ENCODE measurements around the gene CFAP299. TPM values are rescaled to one million over a fixed set of nuclear protein-coding genes. Genes with fewer than 3 reads are reported as not detected.

Gene CFAP299
- polyA plus RNA-seq, 2 of the 4 experiments (the other 2 are of a cell fraction) = not detected

GRCh38 chr4:80631861-80632260 is 296.3 kb downstream of the CFAP299 start:
- no peak overlapping the region for H3K4me3 ChIP-seq
- TF ChIP-seq, protein P1, sequence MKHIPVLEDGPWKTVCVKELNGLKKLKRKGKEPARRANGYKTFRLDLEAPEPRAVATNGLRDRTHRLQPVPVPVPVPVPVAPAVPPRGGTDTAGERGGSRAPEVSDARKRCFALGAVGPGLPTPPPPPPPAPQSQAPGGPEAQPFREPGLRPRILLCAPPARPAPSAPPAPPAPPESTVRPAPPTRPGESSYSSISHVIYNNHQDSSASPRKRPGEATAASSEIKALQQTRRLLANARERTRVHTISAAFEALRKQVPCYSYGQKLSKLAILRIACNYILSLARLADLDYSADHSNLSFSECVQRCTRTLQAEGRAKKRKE (CRISPR knock-in tag; IDR thresholded peaks at IDR 0.05; ENCODE audit: low read depth) = no peak
- TF ChIP-seq FOSB (CRISPR knock-in tag; IDR thresholded peaks at IDR 0.05) (no peak), BHLHE40 (IDR thresholded peaks at IDR 0.05; ENCODE audit: low read depth, low read length) (no peak), KDM1A (IDR thresholded peaks at IDR 0.05; ENCODE audit: low read depth) (no peak), RAD21 (conservative IDR thresholded peaks at IDR 0.05 in 1 of 2, IDR thresholded peaks at IDR 0.05 in 1 of 2) (no peak), SREBF2 (IDR thresholded peaks at IDR 0.05) (no peak), USF2 (IDR thresholded peaks at IDR 0.05) (no peak), MAFK (IDR thresholded peaks at IDR 0.05; ENCODE audit: partially characterized antibody) (no peak), NPAS2 (CRISPR knock-in tag; IDR thresholded peaks at IDR 0.05; ENCODE audit: borderline replicate concordance) (no peak), RCOR1 (IDR thresholded peaks at IDR 0.05; ENCODE audit: low read depth, low read length) (no peak), POLR2AphosphoS2 (conservative IDR thresholded peaks at IDR 0.05; ENCODE audit: low read length) (no peak), CEBPB (IDR thresholded peaks at IDR 0.05) (no peak), TFCP2L1 (CRISPR knock-in tag; IDR thresholded peaks at IDR 0.05) (no peak), EHMT2 (IDR thresholded peaks at IDR 0.05; ENCODE audit: low read depth) (no peak), JUNB (IDR thresholded peaks at IDR 0.05) (no peak), GATA3 (IDR thresholded peaks at IDR 0.05; ENCODE audit: borderline replicate concordance) (no peak)
- TF ChIP-seq, protein P2, sequence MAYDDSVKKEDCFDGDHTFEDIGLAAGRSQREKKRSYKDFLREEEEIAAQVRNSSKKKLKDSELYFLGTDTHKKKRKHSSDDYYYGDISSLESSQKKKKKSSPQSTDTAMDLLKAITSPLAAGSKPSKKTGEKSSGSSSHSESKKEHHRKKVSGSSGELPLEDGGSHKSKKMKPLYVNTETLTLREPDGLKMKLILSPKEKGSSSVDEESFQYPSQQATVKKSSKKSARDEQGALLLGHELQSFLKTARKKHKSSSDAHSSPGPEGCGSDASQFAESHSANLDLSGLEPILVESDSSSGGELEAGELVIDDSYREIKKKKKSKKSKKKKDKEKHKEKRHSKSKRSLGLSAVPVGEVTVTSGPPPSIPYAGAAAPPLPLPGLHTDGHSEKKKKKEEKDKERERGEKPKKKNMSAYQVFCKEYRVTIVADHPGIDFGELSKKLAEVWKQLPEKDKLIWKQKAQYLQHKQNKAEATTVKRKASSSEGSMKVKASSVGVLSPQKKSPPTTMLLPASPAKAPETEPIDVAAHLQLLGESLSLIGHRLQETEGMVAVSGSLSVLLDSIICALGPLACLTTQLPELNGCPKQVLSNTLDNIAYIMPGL (CRISPR knock-in tag; IDR thresholded peaks at IDR 0.05; ENCODE audit: borderline replicate concordance) = no peak
- TF ChIP-seq, protein P3, sequence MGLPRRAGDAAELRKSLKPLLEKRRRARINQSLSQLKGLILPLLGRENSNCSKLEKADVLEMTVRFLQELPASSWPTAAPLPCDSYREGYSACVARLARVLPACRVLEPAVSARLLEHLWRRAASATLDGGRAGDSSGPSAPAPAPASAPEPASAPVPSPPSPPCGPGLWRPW (IDR thresholded peaks at IDR 0.05) = no peak
- ChIA-PET CTCF (no interaction called here), POLR2A (no interaction called here)
- no peaks in the 10 kb centered on the region for H3K4me1 ChIP-seq
- FAIRE-seq (no peak), ATAC-seq (no peak), DNase-seq (ENCODE audit: low read depth in 1 of 2, low spot score in 1 of 2) (no peak)
- 0% methylated on average over 1 of the region's 1 CpG for WGBS (ENCODE audit: missing lambda C conversion rate)
- no peak overlapping the region for H3K4me2 ChIP-seq
- H3K27ac ChIP-seq = no peak overlapping the region
- no peaks in the 10 kb centered on the region for H3K9me3 ChIP-seq

DNA sequence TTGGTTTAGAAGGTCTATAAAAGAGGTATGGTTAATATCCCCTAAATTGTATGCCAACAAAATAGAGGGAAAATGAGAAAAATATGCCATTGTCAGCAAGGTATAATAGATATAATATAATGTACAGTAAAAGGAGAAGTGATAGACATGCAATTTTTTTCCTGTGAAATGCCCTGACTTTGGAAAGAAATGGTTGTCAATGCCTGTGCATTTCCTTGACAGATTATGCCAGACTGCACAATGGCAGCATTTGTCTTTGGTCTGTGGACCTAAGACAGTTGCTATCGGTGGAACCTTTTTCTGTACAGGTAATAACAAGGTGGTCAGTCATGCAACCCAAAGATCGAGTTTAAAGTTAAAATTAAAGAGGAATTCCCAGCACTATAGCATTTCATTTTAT is 301.7 kb downstream of the CFAP299 start:
- ATAC-seq (no peak), FAIRE-seq (no peak), DNase-seq (ENCODE audit: low read depth in 1 of 2, low spot score in 1 of 2) (no peak)
- Histone ChIP-seq H3K4me2 (no peak overlapping the region), H3K4me3 (no peak overlapping the region), H3K27ac (no peak overlapping the region), H3K9me3 (no peaks in the 10 kb centered on the region), H3K4me1 (no peaks in the 10 kb centered on the region)
- WGBS (ENCODE audit: missing lambda C conversion rate) = 6% methylated on average over 2 of the region's 2 CpGs
- ChIA-PET CTCF (no interaction called here), POLR2A (no interaction called here)
- TF ChIP-seq USF2 (IDR thresholded peaks at IDR 0.05) = no peak
- no peak for TF ChIP-seq JUN (IDR thresholded peaks at IDR 0.05)
- no peak for TF ChIP-seq KDM5A (IDR thresholded peaks at IDR 0.05)
- TF ChIP-seq, protein P3 (IDR thresholded peaks at IDR 0.05) = no peak
- TF ChIP-seq FOXS1 (CRISPR knock-in tag; IDR thresholded peaks at IDR 0.05) = no peak
- no peak for TF ChIP-seq HOXB5 (CRISPR knock-in tag; IDR thresholded peaks at IDR 0.05)
- no peak for TF ChIP-seq NPAS2 (CRISPR knock-in tag; IDR thresholded peaks at IDR 0.05; ENCODE audit: borderline replicate concordance)
- TF ChIP-seq FOSL2 (IDR thresholded peaks at IDR 0.05) = no peak
- TF ChIP-seq FOSL2 (CRISPR knock-in tag; IDR thresholded peaks at IDR 0.05) = no peak
- TF ChIP-seq, protein P1 (CRISPR knock-in tag; IDR thresholded peaks at IDR 0.05; ENCODE audit: low read depth) = no peak
- no peak for TF ChIP-seq GATA3 (IDR thresholded peaks at IDR 0.05; ENCODE audit: borderline replicate concordance)
- no peak for TF ChIP-seq E2F6 (IDR thresholded peaks at IDR 0.05; ENCODE audit: borderline replicate concordance, low read depth)
- no peak for TF ChIP-seq PHF8 (IDR thresholded peaks at IDR 0.05; ENCODE audit: borderline replicate concordance, low read depth)
- no peak for TF ChIP-seq ZNF302 (CRISPR knock-in tag; IDR thresholded peaks at IDR 0.05)
- no peak for TF ChIP-seq CHD2 (IDR thresholded peaks at IDR 0.05; ENCODE audit: low read length, partially characterized antibody)
- no peak for TF ChIP-seq TP53 (CRISPR knock-in tag; IDR thresholded peaks at IDR 0.05)
- no peak for TF ChIP-seq CBX8 (IDR thresholded peaks at IDR 0.05)

Data from A549 (cell line).